GM13976 (cell line): ENCODE measurements around the gene NCAPG.
"Not testable (repeated sequence)": the region's sequence is repeated elsewhere in the genome, so short reads cannot be mapped to it uniquely, and the experiment has no call there.

Source experiments
- DNase-seq: peaks from one replicate; pipeline ENCODE4 v3.0.0; 2012; ENCODE audit warnings: low spot score
- CTCF ChIP-seq: IDR thresholded peaks from 2 replicates; pipeline ENCODE4 v1.5.1; 2012; ENCODE audit warnings: borderline replicate concordance, mild to moderate bottlenecking; ENCODE audit not compliant: insufficient read depth; ENCODE audit errors: extremely low read depth, missing control alignments, control extremely low read depth
- in situ Hi-C: fragments of 300-500 bp; cut with MboI; formaldehyde crosslinking; loops from one replicate; pipeline ENCODE4 v1.12.0; 2022; ENCODE audit warnings: low sequenced_read_pairs, mixed read lengths, inconsistent platforms; ENCODE audit not compliant: unreplicated experiment

NCAPG gene

DNA sequence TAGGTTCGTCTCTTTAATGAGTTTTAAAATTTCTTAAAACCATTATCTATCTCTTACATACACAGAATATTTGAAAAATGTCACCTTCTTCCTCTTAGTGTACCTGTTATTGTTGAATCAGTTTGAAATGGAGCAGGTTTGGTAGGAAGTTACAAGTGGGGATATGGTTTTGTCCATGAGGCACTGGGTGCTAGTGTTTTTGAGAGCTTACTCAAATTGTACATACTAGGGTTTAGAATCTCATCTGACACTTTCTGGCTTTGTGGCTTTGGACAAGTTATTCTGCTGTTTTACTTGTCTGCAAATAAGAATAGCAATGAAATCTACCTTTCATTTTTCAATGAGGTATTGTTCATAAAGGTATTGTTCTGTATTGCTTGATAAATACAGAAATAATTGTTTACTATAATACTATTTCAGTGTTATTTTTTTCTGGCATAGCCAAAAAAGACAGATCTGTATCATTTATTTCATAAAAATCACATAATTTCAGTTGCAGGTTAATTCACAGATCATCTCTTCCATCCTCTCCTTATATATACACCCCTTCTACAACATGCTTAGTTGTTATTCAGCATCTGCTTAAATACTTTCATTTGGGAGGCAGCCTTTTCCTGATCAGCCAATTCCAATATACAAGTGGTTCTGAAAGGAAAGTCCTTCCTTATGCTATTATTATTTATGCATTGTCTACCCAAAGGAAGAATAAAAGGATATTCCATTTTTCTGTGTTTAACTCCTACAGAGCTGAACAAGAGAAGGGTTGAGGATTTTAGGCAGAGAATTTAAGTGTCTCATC, 13.3 kb downstream of the NCAPG start:
- no peak for TF ChIP-seq CTCF
- in situ Hi-C loops, result loop anchor here (25.0 kb wide), 2 partner anchors 538 to 763 kb away; no protein-coding TSS in a partner anchor

GRCh38 chr4:17846266-17846665, 35.5 kb downstream of the NCAPG start:
- TF ChIP-seq CTCF, result no peak
- no peak for DNase-seq
- in situ Hi-C loops, result no loop called here

More for the DNA sequence above, 13.3 kb downstream of the NCAPG start:
- no peak for DNase-seq

GRCh38 chr4:17850295-17850694, 39.5 kb downstream of the NCAPG start:
- DNase-seq, in situ Hi-C loops: not testable (repeated sequence)

DNA sequence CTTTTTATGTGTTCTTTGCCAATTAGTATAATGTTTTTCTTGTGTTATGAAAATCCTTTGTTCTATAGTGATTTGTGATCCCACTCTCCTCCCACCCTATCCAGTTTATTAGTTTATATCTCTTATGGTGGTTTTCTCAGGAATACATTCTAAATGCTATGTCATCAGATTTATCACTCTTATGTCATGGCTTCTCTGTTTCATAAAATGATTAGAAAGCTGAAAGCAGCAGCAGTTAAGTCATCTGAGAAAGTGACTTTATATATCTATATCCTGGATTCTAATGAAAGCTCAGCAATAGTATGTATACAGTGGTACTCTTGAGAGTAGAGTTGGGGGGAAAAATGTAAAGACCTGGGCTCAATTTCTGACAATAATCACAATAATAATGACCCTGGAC, 41.2 kb downstream of the NCAPG start:
- DNase-seq, result no peak
- in situ Hi-C loops, result no loop called here
- no peak for TF ChIP-seq CTCF

DNA sequence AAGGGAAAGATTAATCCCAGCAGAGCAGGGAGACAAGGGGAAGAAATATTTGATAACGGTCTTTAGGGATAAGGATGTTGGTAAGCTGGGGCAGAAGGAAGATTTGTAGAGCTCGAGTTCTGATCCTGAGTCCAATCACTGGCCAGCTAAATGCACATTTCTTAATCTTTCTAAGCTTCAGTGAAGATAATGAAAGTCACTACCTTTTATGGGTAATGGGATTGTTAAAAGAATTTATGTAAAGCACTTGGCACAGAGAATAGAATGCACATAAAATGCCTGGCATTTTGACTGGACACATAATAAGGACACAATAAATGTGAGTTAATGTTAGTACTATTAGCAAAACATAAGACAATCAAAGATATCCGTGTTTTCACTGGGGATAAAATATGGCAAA, 43.3 kb downstream of the NCAPG start:
- in situ Hi-C loops, result no loop called here
- DNase-seq, result no peak
- no peak for TF ChIP-seq CTCF

GRCh38 chr4:17859793-17860406, 49.1 kb downstream of the NCAPG start:
- in situ Hi-C loops, result no loop called here
- DNase-seq, result no peak
- TF ChIP-seq CTCF, result no peak

GRCh38 chr4:17861906-17862305, 51.1 kb downstream of the NCAPG start:
- in situ Hi-C loops, DNase-seq: not testable (repeated sequence)

DNA sequence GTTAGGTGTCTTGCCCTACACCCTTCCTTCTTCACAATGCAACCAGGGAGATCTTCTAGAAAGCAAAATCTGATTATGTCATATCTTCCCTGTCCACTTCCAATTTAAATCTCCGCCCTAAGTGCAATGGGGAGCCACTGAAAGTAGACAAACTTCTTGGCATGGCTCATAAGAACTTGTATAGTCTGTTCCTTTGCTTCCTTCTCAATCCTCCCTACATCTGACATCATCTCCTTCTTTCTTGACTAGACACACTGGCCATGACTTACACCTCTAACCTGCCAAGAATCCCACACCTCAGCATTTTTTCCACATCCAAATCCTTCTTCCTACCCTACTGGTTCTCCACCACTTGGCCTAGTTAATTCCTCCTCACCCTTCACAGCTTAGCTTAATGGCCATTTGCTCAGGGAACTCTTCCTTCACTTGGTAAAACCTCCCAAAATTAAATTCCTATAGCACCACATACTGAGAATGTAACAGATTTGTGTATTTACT, 55.1 kb downstream of the NCAPG start:
- DNase-seq, result no peak
- in situ Hi-C loops, result no loop called here
- TF ChIP-seq CTCF, result no peak
